ENCODE data around the gene SREBF1. TPM values are rescaled to one million over a fixed set of nuclear protein-coding genes. Genes with fewer than 3 reads are reported as not detected.
A peak's percentile ranks its signal among the peaks of the same experiment; 100 is the strongest.

The SREBF1 gene
- total RNA-seq, 2 donors from 2014 or later, result 55.8 to 73.5 TPM

- no peak overlapping the region for H3K4me3 Mint-ChIP-seq
- H3K4me1 Mint-ChIP-seq (ENCODE audit: low read depth in 2 of 2), result peaks cover 11 to 53% of the 10 kb centered on the region in 2 donors
- H3K27ac Mint-ChIP-seq, result peak overlapping the region in 1 of 2 donors; percentile 86
- ATAC-seq, result no peak
- no peaks in the 10 kb centered on the region for H3K9me3 Mint-ChIP-seq
- DNase-seq (ENCODE audit: low spot score), result no peak
- H3K36me3 Mint-ChIP-seq, result no peaks in the 10 kb centered on the region
- no peaks in the 10 kb centered on the region for H3K27me3 Mint-ChIP-seq
These were observed 69.5 kb downstream of the SREBF1 start for GRCh38 chr17:17767154-17767869.

GRCh38 chr17:17766744-17767120 is 70.1 kb downstream of the SREBF1 start:
- Mint-ChIP-seq H3K27ac (peak overlapping the region in 1 of 2 donors; percentile 86), H3K4me3 (no peak overlapping the region), H3K36me3 (no peaks in the 10 kb centered on the region), H3K4me1 (ENCODE audit: low read depth in 2 of 2) (peaks cover 13 to 54% of the 10 kb centered on the region in 2 donors), H3K9me3 (no peaks in the 10 kb centered on the region), H3K27me3 (no peaks in the 10 kb centered on the region)
- ATAC-seq (no peak), DNase-seq (ENCODE audit: low spot score) (no peak)

- H3K4me1 Mint-ChIP-seq (ENCODE audit: low read depth in 2 of 2), result peaks cover 13 to 56% of the 10 kb centered on the region in 2 donors
- no peaks in the 10 kb centered on the region for H3K27me3 Mint-ChIP-seq
- no peaks in the 10 kb centered on the region for H3K9me3 Mint-ChIP-seq
- H3K27ac Mint-ChIP-seq, result peak overlapping the region in 1 of 2 donors; percentile 86
- H3K36me3 Mint-ChIP-seq, result no peaks in the 10 kb centered on the region
- ATAC-seq, result peak in 1 of 2 donors; percentile 55
- no peak for DNase-seq (ENCODE audit: low spot score)
- no peak overlapping the region for H3K4me3 Mint-ChIP-seq
These were observed 70.6 kb downstream of the SREBF1 start for GRCh38 chr17:17766077-17766743.

GRCh38 chr17:17765359-17766076 is 71.3 kb downstream of the SREBF1 start:
- H3K27me3 Mint-ChIP-seq, result no peaks in the 10 kb centered on the region
- peaks cover 13 to 56% of the 10 kb centered on the region in 2 donors for H3K4me1 Mint-ChIP-seq (ENCODE audit: low read depth in 2 of 2)
- DNase-seq (ENCODE audit: low spot score), result no peak
- H3K36me3 Mint-ChIP-seq, result no peaks in the 10 kb centered on the region
- H3K9me3 Mint-ChIP-seq, result no peaks in the 10 kb centered on the region
- ATAC-seq, result no peak
- peak overlapping the region in 1 of 2 donors; percentile 86 for H3K27ac Mint-ChIP-seq
- H3K4me3 Mint-ChIP-seq, result no peak overlapping the region

GRCh38 chr17:17763734-17764133 is 73.1 kb downstream of the SREBF1 start:
- H3K27me3 Mint-ChIP-seq, result no peaks in the 10 kb centered on the region
- peak overlapping the region in 1 of 2 donors; percentile 12 for H3K27ac Mint-ChIP-seq
- ATAC-seq, result no peak
- no peak for DNase-seq (ENCODE audit: low spot score)
- no peaks in the 10 kb centered on the region for H3K36me3 Mint-ChIP-seq
- H3K4me1 Mint-ChIP-seq (ENCODE audit: low read depth in 2 of 2), result peaks cover 19 to 51% of the 10 kb centered on the region in 2 donors
- no peak overlapping the region for H3K4me3 Mint-ChIP-seq
- H3K9me3 Mint-ChIP-seq, result no peaks in the 10 kb centered on the region

- H3K27ac Mint-ChIP-seq, result peak overlapping the region in 1 of 2 donors; percentile 12
- H3K27me3 Mint-ChIP-seq, result no peaks in the 10 kb centered on the region
- H3K4me1 Mint-ChIP-seq (ENCODE audit: low read depth in 2 of 2), result peaks cover 19 to 50% of the 10 kb centered on the region in 2 donors
- H3K4me3 Mint-ChIP-seq, result no peak overlapping the region
- no peaks in the 10 kb centered on the region for H3K36me3 Mint-ChIP-seq
- no peak for DNase-seq (ENCODE audit: low spot score)
- no peak for ATAC-seq
- no peaks in the 10 kb centered on the region for H3K9me3 Mint-ChIP-seq
These were observed 73.7 kb downstream of the SREBF1 start for GRCh38 chr17:17763136-17763535.

- ATAC-seq, result no peak
- Mint-ChIP-seq H3K36me3 (no peaks in the 10 kb centered on the region), H3K4me1 (ENCODE audit: low read depth in 2 of 2) (peaks cover 22 to 53% of the 10 kb centered on the region in 2 donors), H3K27me3 (no peaks in the 10 kb centered on the region), H3K4me3 (no peak overlapping the region), H3K27ac (no peak overlapping the region), H3K9me3 (no peaks in the 10 kb centered on the region)
- no peak for DNase-seq (ENCODE audit: low spot score)
These were observed 74.1 kb downstream of the SREBF1 start for GRCh38 chr17:17762744-17763105.

Other genes starting within 250 kb of the SREBF1 start
- 10 to 100 TPM; 22.9 to 35.3 TPM for gene PEMT, start 245.3 kb downstream of the SREBF1 start, total RNA-seq
- 10 to 100 TPM; 15.8 to 31.0 TPM for gene RAI1, start 155.5 kb downstream of the SREBF1 start, total RNA-seq
- gene TOM1L2, start 135.4 kb upstream of the SREBF1 start, total RNA-seq, result 10 to 100 TPM; 15.5 to 17.8 TPM
- gene DRC3, start 135.9 kb upstream of the SREBF1 start, total RNA-seq, result under 1 TPM in 1 of 2 donors, not detected in 1; 0.47 TPM
- gene ATPAF2, start 202.2 kb upstream of the SREBF1 start, total RNA-seq, result 10 to 100 TPM; 40.1 to 52.1 TPM
- gene GID4, start 202.4 kb upstream of the SREBF1 start, total RNA-seq, result 1 to 10 TPM; 7.5 to 9.0 TPM